GM12872 (cell line): ENCODE results near the gene ARMS2.

Experiments
- CTCF ChIP-seq: IDR thresholded peaks from 3 replicates; pipeline ENCODE4 v1.5.1; 2011; ENCODE audit warnings: low read depth, mild to moderate bottlenecking, low read length, moderate library complexity; ENCODE audit not compliant: insufficient read depth

The ARMS2 gene

GRCh38 chr10:122461729-122462532 lies 7.5 kb downstream of the ARMS2 start:
- no peak for TF ChIP-seq CTCF

GRCh38 chr10:122462533-122463465 lies 8.3 kb downstream of the ARMS2 start:
- TF ChIP-seq CTCF, result no peak

GRCh38 chr10:122463466-122464249 lies 9.2 kb downstream of the ARMS2 start:
- no peak for TF ChIP-seq CTCF

- no peak for TF ChIP-seq CTCF
Measured at GRCh38 chr10:122464250-122464510, 9.7 kb downstream of the ARMS2 start.

GRCh38 chr10:122464586-122464985 lies 10.1 kb downstream of the ARMS2 start:
- no peak for TF ChIP-seq CTCF

GRCh38 chr10:122465401-122466040 lies 11.1 kb downstream of the ARMS2 start:
- no peak for TF ChIP-seq CTCF
